ENCODE data around the gene PDE3A.

The PDE3A gene

GRCh38 chr12:20482491-20483054, 114.2 kb downstream of the PDE3A start:
- no peak for TF ChIP-seq CTCF (IDR thresholded peaks at IDR 0.05; ENCODE audit: low read depth, low read length)
- no peak overlapping the region for H3K4me3 ChIP-seq (replicated peaks in 1 of 2; ENCODE audit: low read depth in 2 of 2, low read length in 2 of 2)
- DNase-seq (ENCODE audit: low read depth in 2 of 2): no peak

- no peak overlapping the region for H3K4me3 ChIP-seq (replicated peaks in 1 of 2; ENCODE audit: low read depth in 2 of 2, low read length in 2 of 2)
- no peak for TF ChIP-seq CTCF (IDR thresholded peaks at IDR 0.05; ENCODE audit: low read depth, low read length)
- DNase-seq (ENCODE audit: low read depth in 2 of 2): peak; percentile 69 to 71
Measured at GRCh38 chr12:20483776-20484175, 115.4 kb downstream of the PDE3A start.

GRCh38 chr12:20486233-20486632, 117.9 kb downstream of the PDE3A start:
- no peak for TF ChIP-seq CTCF (IDR thresholded peaks at IDR 0.05; ENCODE audit: low read depth, low read length)
- no peak overlapping the region for H3K4me3 ChIP-seq (replicated peaks in 1 of 2; ENCODE audit: low read depth in 2 of 2, low read length in 2 of 2)
- no peak for DNase-seq (ENCODE audit: low read depth in 2 of 2)

GRCh38 chr12:20487519-20487918, 119.2 kb downstream of the PDE3A start:
- no peak for DNase-seq (ENCODE audit: low read depth in 2 of 2)
- H3K4me3 ChIP-seq (replicated peaks in 1 of 2; ENCODE audit: low read depth in 2 of 2, low read length in 2 of 2): no peak overlapping the region

GRCh38 chr12:20489645-20490044, 121.3 kb downstream of the PDE3A start:
- H3K4me3 ChIP-seq (replicated peaks in 1 of 2; ENCODE audit: low read depth in 2 of 2, low read length in 2 of 2): no peak overlapping the region
- peak in 1 of 2 donors; percentile 39 for DNase-seq (ENCODE audit: low read depth in 2 of 2)
- TF ChIP-seq CTCF (IDR thresholded peaks at IDR 0.05; ENCODE audit: low read depth, low read length): no peak

More at GRCh38 chr12:20487519-20487918, 119.2 kb downstream of the PDE3A start:
- no peak for TF ChIP-seq CTCF (IDR thresholded peaks at IDR 0.05; ENCODE audit: low read depth, low read length)

- peak; percentile 51 to 82 for DNase-seq (ENCODE audit: low read depth in 2 of 2)
- no peak for TF ChIP-seq CTCF (IDR thresholded peaks at IDR 0.05; ENCODE audit: low read depth, low read length)
- no peak overlapping the region for H3K4me3 ChIP-seq (replicated peaks in 1 of 2; ENCODE audit: low read depth in 2 of 2, low read length in 2 of 2)
Measured at GRCh38 chr12:20490213-20490612, 121.9 kb downstream of the PDE3A start.

- no peak overlapping the region for H3K4me3 ChIP-seq (replicated peaks in 1 of 2; ENCODE audit: low read depth in 2 of 2, low read length in 2 of 2)
- no peak for DNase-seq (ENCODE audit: low read depth in 2 of 2)
- no peak for TF ChIP-seq CTCF (IDR thresholded peaks at IDR 0.05; ENCODE audit: low read depth, low read length)
Measured at GRCh38 chr12:20491290-20491689, 123.0 kb downstream of the PDE3A start.

All from cardiac fibroblast (primary cell).